NCI-H2227 (cell line): ENCODE results near the gene PHF21B.
A peak's percentile ranks its signal among the peaks of the same experiment; 100 is the strongest.

Experiments used
- DNase-seq: peaks from one replicate; lab custom pipeline; 2025; ENCODE audit not compliant: unreplicated experiment; lab: John Stamatoyannopoulos, UW

The PHF21B gene

GRCh38 chr22:44994399-44995104 is 15.3 kb downstream of the PHF21B start:
- DNase-seq: no peak

GRCh38 chr22:44992166-44992565 is 17.6 kb downstream of the PHF21B start:
- no peak for DNase-seq

GRCh38 chr22:44991218-44991617 is 18.6 kb downstream of the PHF21B start:
- DNase-seq: no peak

GRCh38 chr22:44990810-44991209 is 19.0 kb downstream of the PHF21B start:
- no peak for DNase-seq

GRCh38 chr22:44990328-44990727 is 19.5 kb downstream of the PHF21B start:
- no peak for DNase-seq

GRCh38 chr22:44988671-44989070 is 21.1 kb downstream of the PHF21B start:
- DNase-seq: no peak

GRCh38 chr22:44986926-44987325 is 22.9 kb downstream of the PHF21B start:
- DNase-seq: no peak

GRCh38 chr22:44985906-44986527 is 23.8 kb downstream of the PHF21B start:
- no peak for DNase-seq

- DNase-seq: no peak
Observed at GRCh38 chr22:44983878-44984482, 25.8 kb downstream of the PHF21B start.

GRCh38 chr22:44982445-44982844 is 27.4 kb downstream of the PHF21B start:
- DNase-seq: no peak

- no peak for DNase-seq
Observed at GRCh38 chr22:44981857-44982256, 27.9 kb downstream of the PHF21B start.

GRCh38 chr22:44979154-44979553 is 30.7 kb downstream of the PHF21B start:
- no peak for DNase-seq

- peak; percentile 18 for DNase-seq
Observed at GRCh38 chr22:44975427-44976262, 34.2 kb downstream of the PHF21B start.

- peak; percentile 12 for DNase-seq
Observed at GRCh38 chr22:44974454-44974853, 35.4 kb downstream of the PHF21B start.

- no peak for DNase-seq
Observed at GRCh38 chr22:44973829-44974228, 36.0 kb downstream of the PHF21B start.

- no peak for DNase-seq
Observed at GRCh38 chr22:44972363-44973083, 37.3 kb downstream of the PHF21B start.

GRCh38 chr22:44971651-44972362 is 38.0 kb downstream of the PHF21B start:
- DNase-seq: no peak

- no peak for DNase-seq
Observed at GRCh38 chr22:44970291-44970690, 39.5 kb downstream of the PHF21B start.

- DNase-seq: no peak
Observed at GRCh38 chr22:44969817-44970216, 40.0 kb downstream of the PHF21B start.

- no peak for DNase-seq
Observed at GRCh38 chr22:44968736-44969135, 41.1 kb downstream of the PHF21B start.
